B cell (primary cell): ENCODE results near the gene POFUT1. TPM values are rescaled to one million over a fixed set of nuclear protein-coding genes. Genes with fewer than 3 reads are reported as not detected.

Experiments
- ATAC-seq: fragments of 200-7000 bp; cut with Tn5 transposase; one replicate; pipeline ENCODE4 v1.10.0; 2021; ENCODE audit warnings: low read depth, mild to moderate bottlenecking, moderate number of reproducible peaks, moderate library complexity
- CTCF ChIA-PET: fragments of 350-600 bp; sonication (Branson Sonifier 250); formaldehyde crosslinking; loops from one replicate; lab custom pipeline; 2021; ENCODE audit warnings: antibody characterized with exemption, inconsistent platforms; lab: Charles Lee
- POLR2A ChIA-PET: fragments of 350-600 bp; sonication (Branson Sonifier 250); formaldehyde crosslinking; loops from one replicate; lab custom pipeline; 2021; ENCODE audit warnings: antibody characterized with exemption; lab: Charles Lee
- DNase-seq: peaks from one replicate; pipeline ENCODE4 v3.0.0; 2013
- H2AFZ ChIP-seq: 2 replicates; pipeline ENCODE4 v1.6.1; 2012; ENCODE audit warnings: mild to moderate bottlenecking, low read depth, low read length; ENCODE audit not compliant: insufficient read depth, poor library complexity, severe bottlenecking
- H3K27ac ChIP-seq, 2 donors: 1 replicate in 1 of 2; 2 replicates in 1 of 2; pipeline ENCODE4 v1.5.1; 2012 to 2013; ENCODE audit warnings: low read length in 2 of 2, mild to moderate bottlenecking in 2 of 2, moderate library complexity in 1 of 2
- H3K27me3 ChIP-seq, 4 experiments: fragments of 200-600 bp in 1 of 4; sonication (generic) in 1 of 4; replicated peaks in 1 of 4; 1 replicate in 2 of 4; 2 replicates in 2 of 4; pipeline versions ENCODE4 v1.6.1 to v1.7.0; 2013 to 2016; ENCODE audit warnings: low read length in 3 of 4, mild to moderate bottlenecking in 2 of 4, mixed read lengths in 1 of 4, moderate library complexity in 1 of 4; ENCODE audit not compliant: insufficient read depth in 4 of 4, control insufficient read depth in 3 of 4; ENCODE audit errors: control extremely low read depth in 1 of 4
- H3K36me3 ChIP-seq, 2 experiments: replicated peaks in 1 of 2; 1 replicate in 1 of 2; 2 replicates in 1 of 2; pipeline versions ENCODE4 v1.6.1 to v1.7.1; 2013; ENCODE audit warnings: low read length in 1 of 2; ENCODE audit not compliant: insufficient read depth in 2 of 2, control insufficient read depth in 1 of 2; ENCODE audit errors: control extremely low read depth in 1 of 2, extremely low read depth in 1 of 2
- H3K4me1 ChIP-seq, 2 donors: fragments of 200-600 bp in 1 of 2; sonication (generic) in 1 of 2; 1 replicate in 1 of 2; 2 replicates in 1 of 2; pipeline versions ENCODE4 v1.5.1 to v1.6.1; 2013 to 2017; ENCODE audit warnings: low read length in 2 of 2; ENCODE audit not compliant: control insufficient read depth in 2 of 2, insufficient read depth in 2 of 2
- H3K4me2 ChIP-seq: replicated peaks from 2 replicates; pipeline ENCODE3; 2012; ENCODE audit warnings: mild to moderate bottlenecking, low read depth, low read length; ENCODE audit not compliant: poor library complexity, severe bottlenecking
- H3K4me3 ChIP-seq, 5 experiments: fragments of 200-600 bp in 1 of 5; sonication (generic) in 1 of 5; 1 replicate in 3 of 5; 2 replicates in 2 of 5; pipeline versions ENCODE4 v1.5.1 to v1.7.0; 2011 to 2016; ENCODE audit warnings: low read length in 4 of 5, mild to moderate bottlenecking in 4 of 5, low read depth in 2 of 5, control low read depth in 1 of 5, moderate library complexity in 1 of 5; ENCODE audit not compliant: insufficient read depth in 1 of 5; ENCODE audit errors: control extremely low read depth in 1 of 5, extremely low read depth in 1 of 5
- H3K79me2 ChIP-seq: fragments of 200-600 bp; sonication (generic); one replicate; pipeline ENCODE4 v1.6.0; 2016; ENCODE audit warnings: low read length; ENCODE audit not compliant: control insufficient read depth, insufficient read depth
- H3K9ac ChIP-seq: fragments of 200-600 bp; sonication (generic); 2 replicates; pipeline ENCODE4 v1.6.1; 2017; ENCODE audit warnings: mild to moderate bottlenecking, low read length, moderate library complexity
- H3K9me3 ChIP-seq, 3 donors: one replicate each; pipeline versions ENCODE4 v1.6.1 to v1.7.1; 2013; ENCODE audit warnings: low read length in 2 of 3; ENCODE audit not compliant: control insufficient read depth in 2 of 3, insufficient read depth in 1 of 3; ENCODE audit errors: control extremely low read depth in 1 of 3
- H4K20me1 ChIP-seq: 2 replicates; pipeline ENCODE4 v1.6.0; 2012; ENCODE audit warnings: mild to moderate bottlenecking, low read length; ENCODE audit not compliant: insufficient read depth, control insufficient read depth, poor library complexity, severe bottlenecking
- H3K27ac Mint-ChIP-seq: one replicate; pipeline ENCODE4 v1.8.0; 2021; ENCODE audit warnings: mixed read lengths
- H3K27me3 Mint-ChIP-seq: one replicate; pipeline ENCODE4 v1.8.0; 2021; ENCODE audit warnings: mixed read lengths
- H3K4me1 Mint-ChIP-seq: one replicate; pipeline ENCODE4 v1.8.0; 2021; ENCODE audit warnings: mixed read lengths
- H3K4me3 Mint-ChIP-seq: one replicate; pipeline ENCODE4 v1.8.0; 2021; ENCODE audit warnings: mixed read lengths
- H3K9me3 Mint-ChIP-seq: one replicate; pipeline ENCODE4 v1.8.0; 2022; ENCODE audit warnings: mixed read lengths; ENCODE audit not compliant: insufficient read depth
- CTCF ChIP-seq: fragments of 200-600 bp; IDR thresholded peaks from one replicate; pipeline ENCODE4 v1.8.0; 2022; ENCODE audit warnings: antibody characterized with exemption, mild to moderate bottlenecking
- EZH2 ChIP-seq: IDR thresholded peaks from 2 replicates; pipeline ENCODE4 v1.6.1; 2012; ENCODE audit warnings: borderline replicate concordance, low read depth, mild to moderate bottlenecking, moderate library complexity, low read length; ENCODE audit not compliant: insufficient read depth, poor library complexity, severe bottlenecking
- WGBS: methylation state at CpG from one replicate; pipeline ENCODE4 v1.1.5; 2013; ENCODE audit warnings: missing lambda C conversion rate; ENCODE audit not compliant: insufficient coverage; 5-methylcytosine and 5-hydroxymethylcytosine counted together
- intact Hi-C: fragments of 100-400 bp; cut with micrococcal nuclease; formaldehyde crosslinking; loops from one replicate; pipeline ENCODE4 v1.10.0; 2022
- polyA plus RNA-seq: library from polyadenylated mRNA; depleted of rRNA; stranded (reverse); fragments of >200 nt; gene quantifications from 2 replicates; pipeline ENCODE4 v1.2.3, GENCODE V29; 2012
- total RNA-seq, 2 donors: library from RNA; stranded (reverse); fragments of 120-200 nt in 1 of 2; gene quantifications; 1 replicate in 1 of 2; 2 replicates in 1 of 2; pipeline versions ENCODE4 v1.2.3 to v1.2.4, GENCODE V29; 2013 to 2022

The POFUT1 gene
- total and polyA plus RNA-seq, 2 donors (not counting 1 experiment from before 2014, with no cell fraction given): 7.8 to 18.1 TPM

GRCh38 chr20:32179515-32179914, 28.2 kb upstream of the POFUT1 start:
- ATAC-seq (no peak), DNase-seq (no peak)
- Mint-ChIP-seq H3K4me1 (no peaks in the 10 kb centered on the region), H3K4me3 (no peak overlapping the region), H3K9me3 (no peaks in the 10 kb centered on the region), H3K27ac (no peak overlapping the region), H3K27me3 (no peaks in the 10 kb centered on the region)
- H3K4me2 ChIP-seq: no peak overlapping the region
- CTCF ChIA-PET: no interaction called here
- H3K4me1 ChIP-seq: no peaks in the 10 kb centered on the region
- POLR2A ChIA-PET: no interaction called here
- H3K79me2 ChIP-seq: no peaks in the 10 kb centered on the region
- no peak for TF ChIP-seq EZH2
- no peak for TF ChIP-seq CTCF
- intact Hi-C loops: no loop called here
- no peaks in the 10 kb centered on the region for H4K20me1 ChIP-seq
- peaks cover 0 to 3% (median 0%) of the 10 kb centered on the region in 4 experiments for H3K27me3 ChIP-seq
- no peak overlapping the region for H2AFZ ChIP-seq
- WGBS: 90% methylated on average over 2 of the region's 2 CpGs
- H3K4me3 ChIP-seq: no peak overlapping the region
- no peaks in the 10 kb centered on the region for H3K9me3 ChIP-seq
- H3K36me3 ChIP-seq: no peaks in the 10 kb centered on the region
- H3K9ac ChIP-seq: no peak overlapping the region
- no peak overlapping the region for H3K27ac ChIP-seq

GRCh38 chr20:32179934-32180333, 27.7 kb upstream of the POFUT1 start:
- no peaks in the 10 kb centered on the region for H3K4me1 ChIP-seq
- H3K4me3 ChIP-seq: no peak overlapping the region
- ATAC-seq: no peak
- H3K36me3 ChIP-seq: no peaks in the 10 kb centered on the region
- 100% methylated on average over 1 of the region's 4 CpGs for WGBS
- H3K9me3 Mint-ChIP-seq: no peaks in the 10 kb centered on the region
- H3K27ac ChIP-seq: no peak overlapping the region
- DNase-seq: no peak
- no peak overlapping the region for H3K4me3 Mint-ChIP-seq
- H3K9me3 ChIP-seq: no peaks in the 10 kb centered on the region
- CTCF ChIA-PET: no interaction called here
- no peak overlapping the region for H3K9ac ChIP-seq
- peaks cover 3% of the 10 kb centered on the region for H3K27me3 Mint-ChIP-seq
- H4K20me1 ChIP-seq: no peaks in the 10 kb centered on the region
- H2AFZ ChIP-seq: no peak overlapping the region
- peaks cover 0 to 3% (median 0%) of the 10 kb centered on the region in 4 experiments for H3K27me3 ChIP-seq
- intact Hi-C loops: no loop called here
- no peaks in the 10 kb centered on the region for H3K79me2 ChIP-seq
- no peaks in the 10 kb centered on the region for H3K4me1 Mint-ChIP-seq
- POLR2A ChIA-PET: no interaction called here
- H3K4me2 ChIP-seq: no peak overlapping the region
- no peak overlapping the region for H3K27ac Mint-ChIP-seq
- no peak for TF ChIP-seq CTCF
- TF ChIP-seq EZH2: no peak
